ENCODE results near the gene EFCAB9. TPM values are rescaled to one million over a fixed set of nuclear protein-coding genes. Genes with fewer than 3 reads are reported as not detected.

EFCAB9 gene
- total RNA-seq, 1 donor from 2014 or later, result not detected

DNA sequence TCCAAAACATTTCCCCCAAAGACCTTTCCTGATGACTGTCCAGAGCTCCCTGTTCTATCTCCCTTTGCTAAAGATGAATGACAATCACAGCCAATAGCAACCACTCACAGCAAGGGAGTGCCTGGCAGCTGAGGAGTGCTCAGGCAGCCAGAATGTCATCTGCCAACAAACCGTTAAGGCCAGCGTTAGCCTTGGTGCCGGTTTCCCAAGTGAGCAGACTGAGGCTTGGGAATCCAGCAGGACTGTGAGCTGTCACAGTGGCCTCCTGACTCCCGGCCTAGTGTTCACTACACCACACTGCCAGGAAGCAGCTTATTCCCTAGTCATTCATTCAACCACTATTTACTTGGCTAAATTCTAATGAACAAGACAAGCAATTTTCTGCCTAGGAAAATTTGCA, 30.6 kb upstream of the EFCAB9 start:
- ATAC-seq, result peak; percentile 47
- intact Hi-C loops (cut with DNase I), result no loop called here
- no peak for DNase-seq (ENCODE audit: low spot score)

- peak; percentile 82 for DNase-seq (ENCODE audit: low spot score)
- peak; percentile 91 for ATAC-seq
- intact Hi-C loops (cut with DNase I), result no loop called here
These were observed 29.2 kb upstream of the EFCAB9 start for GRCh38 chr5:172164769-172165212.

- DNase-seq (ENCODE audit: low spot score) (no peak), ATAC-seq (peak; percentile 27)
- intact Hi-C loops (cut with DNase I), result no loop called here
These were observed 28.5 kb upstream of the EFCAB9 start for GRCh38 chr5:172165465-172165864.

- DNase-seq (ENCODE audit: low spot score) (no peak), ATAC-seq (no peak)
- intact Hi-C loops (cut with DNase I), result no loop called here
These were observed 27.7 kb upstream of the EFCAB9 start for GRCh38 chr5:172166030-172166826.

GRCh38 chr5:172167895-172168294, 26.1 kb upstream of the EFCAB9 start:
- ATAC-seq (no peak), DNase-seq (ENCODE audit: low spot score) (no peak)
- intact Hi-C loops (cut with DNase I), result no loop called here

- intact Hi-C loops (cut with DNase I), result no loop called here
- DNase-seq (ENCODE audit: low spot score), result no peak
- no peak for ATAC-seq
These were observed 25.7 kb upstream of the EFCAB9 start for GRCh38 chr5:172168311-172168710.

GRCh38 chr5:172169216-172169615, 24.8 kb upstream of the EFCAB9 start:
- ATAC-seq (no peak), DNase-seq (ENCODE audit: low spot score) (no peak)
- intact Hi-C loops (cut with DNase I), result no loop called here

DNA sequence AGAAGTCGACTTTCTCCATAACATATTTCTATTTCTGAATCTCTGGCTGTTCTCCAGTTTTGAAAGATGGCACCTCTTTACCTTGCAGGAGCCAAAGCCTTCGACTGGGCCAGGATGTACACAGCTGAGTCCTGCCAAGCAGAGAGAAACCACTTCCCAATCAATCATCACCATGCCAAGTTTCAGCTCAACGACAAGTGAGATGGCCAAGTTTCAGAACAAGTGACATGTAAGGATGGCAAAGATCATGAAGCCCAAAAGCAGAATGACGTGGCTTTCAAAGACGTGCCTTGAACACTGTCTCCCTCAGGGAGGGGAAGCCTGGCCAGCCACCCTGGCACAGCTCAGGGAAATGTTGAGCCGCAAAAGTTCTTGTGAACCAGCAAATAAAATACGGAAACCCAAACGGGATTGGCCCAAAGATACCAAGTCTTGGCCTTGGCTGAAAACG, 23.7 kb upstream of the EFCAB9 start:
- DNase-seq (ENCODE audit: low spot score) (no peak), ATAC-seq (no peak)
- intact Hi-C loops (cut with DNase I), result no loop called here

GRCh38 chr5:172171118-172171517, 22.9 kb upstream of the EFCAB9 start:
- DNase-seq (ENCODE audit: low spot score) (no peak), ATAC-seq (no peak)
- intact Hi-C loops (cut with DNase I), result no loop called here

GRCh38 chr5:172172912-172173563, 20.9 kb upstream of the EFCAB9 start:
- intact Hi-C loops (cut with DNase I), result no loop called here
- ATAC-seq (peak; percentile 54), DNase-seq (ENCODE audit: low spot score) (no peak)

- no peak for DNase-seq (ENCODE audit: low spot score)
- ATAC-seq, result no peak
- intact Hi-C loops (cut with DNase I), result no loop called here
These were observed 20.3 kb upstream of the EFCAB9 start for GRCh38 chr5:172173564-172174153.

DNA sequence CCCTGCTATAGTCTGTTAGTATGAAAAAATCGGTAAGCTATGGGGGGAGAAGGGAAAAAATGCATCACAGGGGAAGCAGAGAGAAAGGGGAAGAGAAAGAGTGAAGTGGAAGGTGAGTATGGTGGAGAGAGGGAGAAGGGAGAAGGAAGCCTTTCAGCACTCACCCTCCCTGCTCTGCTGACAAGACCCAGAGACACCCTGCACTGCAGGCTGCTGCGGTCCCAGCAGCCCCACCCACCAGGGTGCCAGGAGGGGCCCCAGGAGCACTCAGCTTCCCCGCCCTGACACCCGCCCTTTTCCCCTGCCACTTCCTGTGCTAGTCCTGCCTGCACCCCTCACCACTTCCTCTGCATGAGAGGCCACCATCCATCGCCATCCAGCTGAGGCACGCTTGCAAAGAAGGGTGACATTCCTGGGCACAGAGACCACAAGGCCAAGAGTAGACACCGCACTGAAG, 18.7 kb upstream of the EFCAB9 start:
- DNase-seq (ENCODE audit: low spot score) (no peak), ATAC-seq (peak; percentile 60)
- intact Hi-C loops (cut with DNase I), result no loop called here

DNA sequence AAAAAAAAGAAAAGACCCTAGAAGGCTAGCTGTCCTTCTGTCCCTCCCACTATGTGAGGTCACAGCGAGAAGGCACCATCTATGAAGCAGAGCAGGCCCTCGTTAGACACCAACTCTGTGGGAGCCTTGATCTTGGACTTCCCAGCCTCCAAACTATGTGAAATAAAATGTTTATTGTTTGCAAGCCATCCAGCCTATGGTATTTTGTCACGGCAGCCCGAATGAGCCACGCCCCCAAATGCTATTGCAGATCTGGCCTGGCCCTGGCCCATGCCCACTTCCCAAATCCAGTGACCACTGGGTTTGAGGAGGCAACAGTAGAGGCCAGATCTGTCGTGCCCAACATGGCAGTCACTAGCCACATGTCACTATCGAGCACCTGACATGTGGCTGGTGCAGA, 16.8 kb upstream of the EFCAB9 start:
- DNase-seq (ENCODE audit: low spot score) (no peak), ATAC-seq (no peak)
- intact Hi-C loops (cut with DNase I), result no loop called here

DNA sequence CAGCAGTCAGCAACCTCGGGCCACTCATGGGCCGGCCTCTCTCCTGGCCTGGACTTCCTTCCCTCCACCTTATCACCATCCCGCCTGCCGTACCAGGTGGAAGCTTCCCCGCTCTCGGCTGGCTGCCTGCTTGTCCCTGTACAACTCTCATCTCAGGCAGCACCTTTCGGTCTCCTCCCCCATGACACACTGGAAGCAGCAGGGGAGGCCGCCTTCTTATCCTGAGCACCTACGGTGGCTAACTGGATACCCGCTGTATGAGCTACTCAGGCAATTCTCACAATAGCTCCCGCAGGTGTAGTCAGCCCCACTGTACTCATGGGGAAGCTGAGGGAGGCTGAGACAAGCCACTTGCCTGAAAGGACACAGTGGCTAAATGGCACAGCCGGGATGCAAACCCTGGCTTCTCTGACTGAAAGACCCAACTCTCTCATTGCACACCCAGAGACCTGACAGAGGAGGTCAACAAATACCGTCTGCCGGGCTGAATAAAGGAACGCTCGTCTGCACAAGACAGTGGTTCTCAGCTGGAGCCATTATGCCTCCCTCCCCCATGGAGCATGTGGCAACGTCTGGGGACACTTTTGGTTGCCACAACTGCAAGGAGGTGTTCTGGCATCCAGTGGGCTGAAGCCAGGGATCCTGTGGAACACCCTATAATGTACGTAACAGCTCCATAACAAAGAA, 15.5 kb upstream of the EFCAB9 start:
- no peak for ATAC-seq
- no peak for DNase-seq (ENCODE audit: low spot score)
- intact Hi-C loops (cut with DNase I), result no loop called here

- intact Hi-C loops (cut with DNase I), result no loop called here
- peak; percentile 39 for ATAC-seq
- no peak for DNase-seq (ENCODE audit: low spot score)
These were observed 14.7 kb upstream of the EFCAB9 start for GRCh38 chr5:172178991-172179989.

DNA sequence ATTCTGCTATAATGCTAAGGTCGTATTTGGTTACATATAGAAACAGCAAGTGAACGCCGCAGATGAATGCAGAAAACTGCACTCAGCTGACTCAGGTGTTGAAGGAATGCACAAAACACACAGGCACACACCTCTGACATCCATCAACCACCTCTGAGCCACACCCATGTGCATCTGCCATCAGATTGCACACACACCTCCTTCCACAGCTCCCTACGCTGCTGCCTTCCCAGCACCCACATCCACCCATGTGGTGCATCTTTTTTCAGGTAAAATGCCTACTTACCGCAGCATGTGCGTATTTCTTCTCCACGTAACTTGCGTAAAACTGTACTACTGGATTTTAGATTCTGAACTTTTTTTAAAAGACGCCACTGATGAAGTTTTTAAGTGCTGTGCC, 13.0 kb upstream of the EFCAB9 start:
- intact Hi-C loops (cut with DNase I), result no loop called here
- ATAC-seq (no peak), DNase-seq (ENCODE audit: low spot score) (no peak)

GRCh38 chr5:172182291-172182690, 11.7 kb upstream of the EFCAB9 start:
- intact Hi-C loops (cut with DNase I), result no loop called here
- DNase-seq (ENCODE audit: low spot score) (no peak), ATAC-seq (no peak)

DNA sequence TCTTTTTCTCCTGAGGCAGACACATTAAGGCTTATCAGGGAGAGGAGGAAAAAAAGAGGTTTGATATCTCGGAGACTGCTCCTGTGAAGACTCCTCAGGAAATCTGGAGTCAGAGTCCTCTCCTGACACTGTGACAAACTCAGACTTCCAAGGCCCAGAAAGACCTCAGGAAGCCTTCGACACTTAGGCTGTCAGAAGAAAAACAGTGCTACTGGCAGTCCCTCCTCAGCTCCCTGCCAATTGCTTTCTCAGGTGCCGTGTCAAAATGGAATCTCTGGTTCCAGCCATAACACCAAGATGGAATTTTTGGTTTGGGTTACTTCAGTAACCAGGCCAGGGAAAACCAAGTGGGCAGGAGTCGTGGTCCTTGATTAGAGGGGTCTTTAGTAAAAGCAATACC, 10.1 kb upstream of the EFCAB9 start:
- intact Hi-C loops (cut with DNase I), result no loop called here
- no peak for ATAC-seq
- DNase-seq (ENCODE audit: low spot score), result no peak

Data from sciatic nerve (tissue), 2 donors.